ENCODE results near the gene MAP2K5. TPM values are rescaled to one million over a fixed set of nuclear protein-coding genes. Genes with fewer than 3 reads are reported as not detected.

The MAP2K5 gene
- total RNA-seq, 1 experiment from 2014 or later, result 46.6 TPM

DNA sequence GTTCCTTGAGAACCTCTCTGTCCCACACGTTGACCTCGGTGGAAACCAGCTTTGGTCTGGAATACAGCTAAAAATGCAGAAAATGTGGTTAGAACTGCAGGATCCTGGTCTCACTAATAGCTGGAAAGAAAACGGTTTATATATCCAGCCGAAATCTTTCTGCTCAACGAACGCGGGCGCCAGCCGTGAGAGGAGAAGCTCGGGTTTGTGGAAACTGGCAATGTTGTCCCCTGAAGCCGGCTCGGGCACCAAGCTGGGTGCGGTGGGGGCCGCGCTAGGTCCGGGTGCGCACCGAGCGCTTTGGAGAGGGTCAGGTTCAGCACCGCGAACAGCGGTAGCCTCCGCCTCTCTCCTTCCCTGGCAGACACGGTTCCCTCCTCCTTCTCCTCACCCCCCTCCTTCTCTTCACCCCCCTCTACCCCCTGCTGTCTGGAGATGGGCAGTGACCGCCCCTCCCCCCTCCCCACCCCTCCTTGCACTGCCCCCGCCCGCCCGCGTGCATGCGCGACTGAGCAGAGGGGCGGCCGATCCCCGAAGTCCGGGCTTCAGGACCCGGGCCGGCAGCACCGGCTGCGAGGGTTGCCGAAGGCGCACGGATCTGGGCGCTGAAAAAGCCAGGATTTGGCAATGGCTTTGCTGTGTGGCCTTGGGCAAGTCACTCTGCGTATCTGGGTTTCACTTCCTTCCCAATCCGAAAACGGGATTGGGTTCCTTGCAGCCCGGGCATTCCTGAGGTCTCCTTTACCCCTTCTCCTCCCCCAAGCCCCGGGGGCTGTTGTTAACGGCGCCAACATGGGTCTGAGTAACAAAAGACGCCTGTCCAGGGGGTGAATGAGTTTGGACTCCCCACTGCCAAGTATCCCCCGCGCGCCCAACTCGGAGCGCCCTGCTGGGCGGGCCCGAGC, 282.7 kb downstream of the MAP2K5 start, which contains the start of gene SKOR1:
SKOR1 (plus strand) TSS at position 534 of the 905 bp plus-strand sequence; CDS start at position 628, 94 bp downstream.
- no peak for DNase-seq (ENCODE audit: low spot score)
- in situ Hi-C loops (cut with HindIII; ENCODE audit: low sequenced_read_pairs), result no loop called here

DNA sequence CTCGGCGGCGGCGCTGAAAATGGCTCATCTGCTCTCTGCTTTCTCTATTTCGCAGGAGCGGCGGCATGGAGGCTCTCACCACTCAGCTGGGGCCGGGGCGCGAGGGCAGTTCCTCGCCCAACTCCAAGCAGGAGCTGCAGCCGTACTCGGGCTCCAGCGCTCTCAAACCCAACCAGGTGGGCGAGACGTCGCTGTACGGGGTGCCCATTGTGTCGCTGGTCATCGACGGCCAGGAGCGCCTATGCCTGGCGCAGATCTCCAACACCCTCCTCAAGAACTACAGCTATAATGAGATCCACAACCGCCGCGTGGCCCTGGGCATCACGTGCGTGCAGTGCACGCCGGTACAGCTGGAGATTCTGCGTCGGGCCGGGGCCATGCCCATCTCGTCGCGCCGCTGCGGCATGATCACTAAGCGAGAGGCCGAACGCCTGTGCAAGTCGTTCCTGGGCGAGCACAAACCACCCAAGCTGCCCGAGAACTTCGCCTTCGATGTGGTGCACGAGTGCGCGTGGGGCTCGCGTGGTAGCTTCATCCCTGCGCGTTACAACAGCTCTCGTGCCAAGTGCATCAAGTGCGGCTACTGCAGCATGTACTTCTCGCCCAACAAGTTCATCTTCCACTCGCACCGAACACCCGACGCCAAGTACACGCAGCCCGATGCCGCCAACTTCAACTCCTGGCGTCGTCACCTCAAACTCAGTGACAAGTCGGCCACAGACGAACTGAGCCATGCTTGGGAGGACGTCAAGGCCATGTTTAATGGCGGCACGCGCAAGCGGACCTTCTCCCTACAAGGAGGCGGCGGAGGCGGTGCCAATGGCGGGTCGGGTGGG, 283.6 kb downstream of the MAP2K5 start:
- DNase-seq (ENCODE audit: low spot score), result no peak
- in situ Hi-C loops (cut with HindIII; ENCODE audit: low sequenced_read_pairs), result no loop called here

DNA sequence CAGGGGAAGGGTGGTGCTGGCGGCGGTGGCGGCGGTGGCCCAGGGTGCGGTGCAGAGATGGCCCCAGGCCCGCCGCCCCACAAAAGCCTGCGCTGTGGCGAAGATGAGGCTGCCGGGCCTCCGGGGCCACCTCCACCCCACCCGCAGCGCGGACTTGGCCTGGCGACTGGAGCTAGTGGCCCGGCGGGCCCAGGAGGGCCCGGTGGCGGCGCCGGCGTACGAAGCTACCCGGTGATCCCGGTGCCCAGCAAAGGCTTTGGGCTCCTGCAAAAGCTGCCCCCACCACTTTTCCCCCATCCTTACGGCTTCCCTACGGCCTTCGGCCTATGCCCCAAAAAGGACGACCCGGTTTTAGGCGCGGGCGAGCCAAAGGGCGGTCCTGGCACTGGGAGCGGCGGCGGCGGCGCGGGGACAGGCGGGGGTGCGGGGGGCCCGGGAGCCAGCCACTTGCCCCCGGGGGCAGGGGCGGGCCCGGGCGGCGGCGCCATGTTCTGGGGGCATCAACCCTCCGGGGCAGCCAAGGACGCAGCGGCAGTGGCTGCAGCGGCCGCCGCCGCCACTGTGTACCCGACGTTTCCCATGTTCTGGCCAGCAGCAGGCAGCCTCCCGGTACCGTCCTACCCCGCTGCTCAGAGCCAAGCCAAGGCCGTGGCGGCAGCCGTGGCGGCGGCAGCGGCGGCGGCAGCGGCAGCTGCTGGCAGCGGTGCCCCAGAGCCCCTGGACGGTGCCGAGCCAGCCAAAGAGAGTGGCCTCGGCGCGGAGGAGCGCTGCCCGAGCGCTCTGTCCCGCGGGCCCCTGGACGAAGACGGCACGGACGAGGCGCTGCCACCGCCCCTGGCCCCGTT, 284.4 kb downstream of the MAP2K5 start:
- in situ Hi-C loops (cut with HindIII; ENCODE audit: low sequenced_read_pairs), result no loop called here
- no peak for DNase-seq (ENCODE audit: low spot score)

DNA sequence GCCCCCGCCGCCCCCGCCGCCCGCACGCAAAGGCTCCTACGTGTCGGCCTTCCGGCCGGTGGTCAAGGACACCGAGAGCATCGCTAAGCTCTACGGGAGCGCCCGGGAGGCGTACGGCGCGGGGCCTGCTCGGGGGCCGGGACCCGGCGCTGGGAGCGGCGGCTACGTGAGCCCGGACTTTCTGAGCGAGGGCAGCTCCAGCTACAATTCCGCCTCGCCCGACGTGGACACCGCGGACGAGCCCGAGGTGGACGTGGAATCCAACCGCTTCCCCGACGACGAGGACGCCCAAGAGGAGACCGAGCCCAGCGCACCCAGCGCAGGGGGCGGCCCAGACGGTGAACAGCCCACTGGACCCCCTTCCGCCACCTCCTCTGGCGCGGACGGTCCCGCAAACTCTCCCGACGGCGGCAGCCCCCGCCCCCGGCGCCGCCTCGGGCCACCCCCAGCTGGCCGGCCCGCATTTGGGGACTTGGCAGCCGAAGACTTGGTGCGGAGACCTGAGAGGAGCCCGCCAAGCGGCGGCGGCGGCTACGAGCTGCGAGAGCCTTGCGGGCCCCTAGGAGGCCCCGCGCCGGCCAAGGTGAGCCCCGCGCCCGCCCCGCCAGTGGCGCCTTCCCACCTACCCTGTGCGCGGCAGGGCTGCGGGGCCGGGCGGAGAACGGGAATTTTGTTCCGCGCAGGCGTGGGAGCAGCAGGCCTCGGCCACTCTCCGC, 285.2 kb downstream of the MAP2K5 start:
- in situ Hi-C loops (cut with HindIII; ENCODE audit: low sequenced_read_pairs), result no loop called here
- DNase-seq (ENCODE audit: low spot score), result no peak

GRCh38 chr15:67828278-67828968, 285.9 kb downstream of the MAP2K5 start:
- in situ Hi-C loops (cut with HindIII; ENCODE audit: low sequenced_read_pairs), result no loop called here
- no peak for DNase-seq (ENCODE audit: low spot score)

GRCh38 chr15:67828969-67829646, 286.6 kb downstream of the MAP2K5 start:
- no peak for DNase-seq (ENCODE audit: low spot score)
- in situ Hi-C loops (cut with HindIII; ENCODE audit: low sequenced_read_pairs), result no loop called here

GRCh38 chr15:67829647-67830504, 287.4 kb downstream of the MAP2K5 start:
- DNase-seq (ENCODE audit: low spot score), result no peak
- in situ Hi-C loops (cut with HindIII; ENCODE audit: low sequenced_read_pairs), result no loop called here

DNA sequence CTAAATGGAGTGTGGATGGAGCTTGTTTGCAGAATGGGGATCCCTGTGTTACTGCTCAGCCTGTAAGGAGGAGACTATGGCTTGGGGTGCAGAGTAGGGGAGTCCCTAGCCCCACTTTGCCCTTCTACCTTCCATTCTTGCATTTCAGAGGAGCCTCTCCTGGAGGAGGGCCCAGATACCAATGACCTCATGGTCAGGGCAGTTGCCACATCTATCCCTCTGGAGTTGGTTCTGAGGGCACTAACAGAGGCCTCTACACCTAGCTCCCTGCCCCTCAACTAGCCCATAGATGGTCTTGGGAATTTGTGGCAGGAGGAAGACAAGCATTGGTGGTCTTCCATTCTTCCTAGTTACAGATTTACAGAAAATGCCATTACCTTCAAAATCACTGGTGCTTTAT, 288.9 kb downstream of the MAP2K5 start:
- no peak for DNase-seq (ENCODE audit: low spot score)

GRCh38 chr15:67832031-67832551, 289.6 kb downstream of the MAP2K5 start:
- in situ Hi-C loops (cut with HindIII; ENCODE audit: low sequenced_read_pairs), result no loop called here
- DNase-seq (ENCODE audit: low spot score), result peak; percentile 42

More for the DNA sequence above, 288.9 kb downstream of the MAP2K5 start:
- in situ Hi-C loops (cut with HindIII; ENCODE audit: low sequenced_read_pairs), result no loop called here

GRCh38 chr15:67832897-67833709, 290.6 kb downstream of the MAP2K5 start:
- in situ Hi-C loops (cut with HindIII; ENCODE audit: low sequenced_read_pairs), result no loop called here
- DNase-seq (ENCODE audit: low spot score), result no peak

DNA sequence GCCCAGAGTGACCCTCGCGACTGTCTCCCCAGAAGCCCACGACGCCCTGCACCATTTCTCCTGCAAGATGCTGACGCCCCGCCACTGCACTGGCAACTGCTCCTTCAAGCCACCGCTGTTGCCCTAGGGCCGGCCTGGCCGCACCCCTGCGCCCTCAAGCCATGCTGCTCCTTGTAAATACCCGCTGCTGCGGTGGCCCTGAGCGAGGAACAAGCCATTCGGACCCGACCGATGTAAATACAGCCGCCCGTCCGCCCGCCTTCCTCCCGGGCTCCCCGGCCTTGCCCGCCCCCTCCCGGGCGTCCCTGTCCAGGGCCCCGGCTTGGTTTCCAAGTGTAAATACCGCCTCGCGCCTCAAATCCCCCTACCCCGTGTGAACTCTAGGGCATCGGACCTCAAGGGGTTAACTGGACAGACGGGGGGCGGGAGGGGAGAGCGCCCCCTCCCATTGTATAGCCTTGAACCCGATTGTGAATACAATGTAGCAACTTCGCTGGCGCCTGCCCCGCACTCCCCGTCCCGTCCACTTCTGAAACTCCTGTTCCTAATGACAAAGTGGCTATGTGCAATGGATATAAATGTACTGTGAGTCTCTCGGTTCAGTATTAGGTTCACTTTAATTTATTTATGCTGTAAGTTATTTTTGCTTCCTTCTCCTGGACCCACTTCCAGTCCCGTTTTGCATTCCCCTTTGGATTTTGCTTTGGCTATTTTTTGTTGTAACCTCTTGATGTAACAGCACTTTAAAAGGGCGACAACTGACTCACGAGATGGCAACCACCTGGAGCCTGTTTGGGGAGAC, 291.4 kb downstream of the MAP2K5 start:
- no peak for DNase-seq (ENCODE audit: low spot score)
- in situ Hi-C loops (cut with HindIII; ENCODE audit: low sequenced_read_pairs), result no loop called here

DNA sequence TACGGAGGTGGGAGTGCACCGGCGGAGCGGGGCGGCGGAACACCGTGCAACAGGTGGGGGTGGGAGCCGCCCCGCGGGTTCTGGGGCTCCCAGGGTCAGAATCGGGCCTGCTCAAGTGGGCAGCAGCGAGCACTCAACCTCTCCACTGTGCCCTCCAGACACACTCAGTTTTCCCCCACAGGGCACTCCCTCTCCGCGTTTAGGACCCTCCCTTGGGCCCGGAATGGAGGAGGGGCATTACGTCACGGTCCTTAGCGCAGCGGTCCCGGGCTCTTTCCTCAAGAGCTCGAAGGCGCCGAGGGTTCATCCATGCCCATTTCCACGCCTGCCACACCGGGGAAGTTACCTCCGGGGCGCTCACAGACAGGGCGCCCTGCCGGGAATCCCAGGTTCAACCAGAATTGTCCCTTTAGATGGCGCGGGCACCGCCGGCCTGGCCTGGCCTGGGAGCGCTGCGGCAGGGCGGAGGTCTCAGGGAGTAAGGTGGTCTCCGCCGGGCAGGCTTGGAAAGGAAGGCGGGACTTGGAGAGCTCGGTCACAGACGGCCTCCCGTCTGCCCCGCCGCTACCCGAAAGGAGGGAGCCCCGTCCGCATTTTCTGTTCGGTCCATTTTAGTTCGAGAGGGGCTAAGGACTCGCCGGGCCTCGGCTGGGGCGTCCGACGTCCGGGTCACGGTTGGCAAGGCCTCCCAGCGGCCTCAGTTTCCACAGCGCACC, 292.2 kb downstream of the MAP2K5 start:
- DNase-seq (ENCODE audit: low spot score), result no peak
- in situ Hi-C loops (cut with HindIII; ENCODE audit: low sequenced_read_pairs), result no loop called here

GRCh38 chr15:67835297-67836133, 293.0 kb downstream of the MAP2K5 start:
- DNase-seq (ENCODE audit: low spot score), result no peak
- in situ Hi-C loops (cut with HindIII; ENCODE audit: low sequenced_read_pairs), result no loop called here

DNA sequence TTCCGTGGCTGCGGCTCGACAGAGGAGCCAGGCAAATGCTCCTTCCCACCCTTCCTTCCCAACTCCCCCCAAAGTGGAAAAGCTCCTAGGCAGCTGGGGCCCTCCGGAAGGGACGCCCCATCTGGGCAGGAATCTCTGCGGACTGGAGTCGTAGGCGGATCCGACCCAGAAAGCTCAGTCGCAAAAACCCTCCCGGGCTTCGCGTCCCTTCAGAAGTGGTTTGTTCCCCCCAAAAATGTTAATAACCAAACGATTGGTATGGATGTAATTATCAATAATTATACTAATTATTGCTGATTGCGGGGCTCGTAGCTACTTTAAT, 293.6 kb downstream of the MAP2K5 start:
- no peak for DNase-seq (ENCODE audit: low spot score)
- in situ Hi-C loops (cut with HindIII; ENCODE audit: low sequenced_read_pairs), result no loop called here

Data from G401 (cell line).